Erythroblast (primary cell): ENCODE results near the gene CHRNA1.

Experiments used
- GATA1 ChIP-seq: IDR thresholded peaks from 2 replicates; pipeline ENCODE4 v1.6.1; 2011; ENCODE audit warnings: low read depth, mild to moderate bottlenecking, control low read depth, low read length, moderate library complexity
- POLR2A ChIP-seq: IDR thresholded peaks from 2 replicates; pipeline ENCODE4 v1.6.1; 2011; ENCODE audit warnings: mild to moderate bottlenecking, low read length

DNA sequence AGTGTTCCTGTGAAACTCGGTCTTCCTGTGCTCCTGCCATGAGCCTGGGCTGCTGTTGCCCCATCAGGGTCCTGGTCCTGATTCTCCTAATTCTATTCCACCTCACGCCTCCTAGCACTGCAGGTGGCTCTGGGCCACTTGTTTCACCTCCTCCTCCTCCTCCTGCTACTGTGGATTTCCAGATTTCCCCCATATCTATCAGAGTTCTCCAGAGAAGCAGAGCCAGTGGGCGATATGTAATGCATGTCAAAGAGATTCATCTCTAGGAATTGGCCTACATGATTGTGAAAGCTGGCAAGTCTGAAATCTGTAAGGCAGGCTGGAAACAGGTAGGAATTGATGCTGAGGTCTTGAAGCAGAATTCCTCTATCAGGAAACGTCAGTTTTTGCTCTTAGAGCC is 45.3 kb downstream of the CHRNA1 start:
- TF ChIP-seq POLR2A: no peak
- TF ChIP-seq GATA1: no peak
